ENCODE data around the gene NOX3.

The NOX3 gene

GRCh38 chr6:155436981-155437749, 18.5 kb downstream of the NOX3 start:
- Histone ChIP-seq H3K36me3 (ENCODE audit: control insufficient read depth in 4 of 4, insufficient read depth in 4 of 4, low read length in 3 of 4) (no peaks in the 10 kb centered on the region), H3K4me3 (ENCODE audit: control insufficient read depth in 1 of 7, extremely low read depth in 1 of 7, insufficient read depth in 4 of 7, low read depth in 2 of 7, low read length in 6 of 7) (no peak overlapping the region), H3K4me1 (ENCODE audit: control extremely low read depth in 1 of 4, control insufficient read depth in 4 of 4, insufficient read depth in 4 of 4, low read length in 3 of 4) (peaks cover 0 to 11% (median 0%) of the 10 kb centered on the region in 4 experiments), H3K27me3 (replicated peaks in 2 of 5; ENCODE audit: control insufficient read depth in 4 of 5, insufficient read depth in 5 of 5, low read length in 4 of 5) (no peaks in the 10 kb centered on the region), H3K9me3 (ENCODE audit: control extremely low read depth in 1 of 5, control insufficient read depth in 4 of 5, insufficient read depth in 2 of 5, low read depth in 1 of 5, low read length in 4 of 5) (no peaks in the 10 kb centered on the region), H3K27ac (ENCODE audit: insufficient read depth in 1 of 2, low read depth in 1 of 2, low read length in 2 of 2, poor library complexity in 1 of 2, severe bottlenecking in 2 of 2) (no peak overlapping the region)
- no peak for DNase-seq
- ChIA-PET POLR2A (no interaction called here), CTCF (interaction anchor here (1.4 to 1.6 kb wide), 2 partner anchors 11 to 19 kb away, joined by 3 to 7 read pairs; no protein-coding TSS in a partner anchor)
- 80% methylated on average over 4 of the region's 5 CpGs for WGBS (ENCODE audit: insufficient coverage)

GRCh38 chr6:155434829-155435423, 20.7 kb downstream of the NOX3 start:
- no peak for DNase-seq
- ChIA-PET CTCF (no interaction called here), POLR2A (no interaction called here)
- Histone ChIP-seq H3K4me1 (ENCODE audit: control extremely low read depth in 1 of 4, control insufficient read depth in 4 of 4, insufficient read depth in 4 of 4, low read length in 3 of 4) (peaks cover 0 to 14% (median 3%) of the 10 kb centered on the region in 4 experiments), H3K27me3 (replicated peaks in 2 of 5; ENCODE audit: control insufficient read depth in 4 of 5, insufficient read depth in 5 of 5, low read length in 4 of 5) (no peaks in the 10 kb centered on the region), H3K4me3 (ENCODE audit: control insufficient read depth in 1 of 7, extremely low read depth in 1 of 7, insufficient read depth in 4 of 7, low read depth in 2 of 7, low read length in 6 of 7) (no peak overlapping the region), H3K27ac (ENCODE audit: insufficient read depth in 1 of 2, low read depth in 1 of 2, low read length in 2 of 2, poor library complexity in 1 of 2, severe bottlenecking in 2 of 2) (no peak overlapping the region), H3K9me3 (ENCODE audit: control extremely low read depth in 1 of 5, control insufficient read depth in 4 of 5, insufficient read depth in 2 of 5, low read depth in 1 of 5, low read length in 4 of 5) (no peaks in the 10 kb centered on the region), H3K36me3 (ENCODE audit: control insufficient read depth in 4 of 4, insufficient read depth in 4 of 4, low read length in 3 of 4) (no peaks in the 10 kb centered on the region)
- WGBS (ENCODE audit: insufficient coverage) = 98% methylated on average over 12 of the region's 13 CpGs

DNA sequence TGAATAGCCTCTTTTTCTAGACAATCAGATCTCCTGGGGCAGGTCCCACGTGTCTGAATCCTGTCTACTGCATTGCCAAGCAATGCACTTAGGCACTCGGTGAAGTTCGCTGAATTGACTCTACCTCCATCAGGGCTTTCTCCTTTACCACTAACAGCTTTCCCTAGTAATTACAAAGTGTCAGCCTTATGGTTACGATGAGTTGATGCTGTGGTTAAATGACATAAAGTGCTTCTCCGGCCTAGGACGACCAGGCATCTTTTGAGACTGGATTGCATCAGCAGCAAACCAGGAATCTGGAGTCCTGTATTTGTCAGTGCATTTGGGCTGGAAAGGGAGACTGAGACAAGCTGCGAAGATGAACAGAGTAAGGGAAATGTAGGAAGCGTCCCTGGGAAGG, 21.5 kb downstream of the NOX3 start:
- Histone ChIP-seq H3K27ac (ENCODE audit: insufficient read depth in 1 of 2, low read depth in 1 of 2, low read length in 2 of 2, poor library complexity in 1 of 2, severe bottlenecking in 2 of 2) (no peak overlapping the region), H3K9me3 (ENCODE audit: control extremely low read depth in 1 of 5, control insufficient read depth in 4 of 5, insufficient read depth in 2 of 5, low read depth in 1 of 5, low read length in 4 of 5) (no peaks in the 10 kb centered on the region), H3K36me3 (ENCODE audit: control insufficient read depth in 4 of 4, insufficient read depth in 4 of 4, low read length in 3 of 4) (no peaks in the 10 kb centered on the region), H3K27me3 (replicated peaks in 2 of 5; ENCODE audit: control insufficient read depth in 4 of 5, insufficient read depth in 5 of 5, low read length in 4 of 5) (no peaks in the 10 kb centered on the region), H3K4me1 (ENCODE audit: control extremely low read depth in 1 of 4, control insufficient read depth in 4 of 4, insufficient read depth in 4 of 4, low read length in 3 of 4) (peaks cover 0 to 23% (median 6%) of the 10 kb centered on the region in 4 experiments), H3K4me3 (ENCODE audit: control insufficient read depth in 1 of 7, extremely low read depth in 1 of 7, insufficient read depth in 4 of 7, low read depth in 2 of 7, low read length in 6 of 7) (no peak overlapping the region)
- 100% methylated on average over 2 of the region's 8 CpGs for WGBS (ENCODE audit: insufficient coverage)
- ChIA-PET POLR2A (no interaction called here), CTCF (interaction anchor here (1.3 kb wide), 1 partner anchor 10 kb away, joined by 3 read pairs; no protein-coding TSS in a partner anchor)
- DNase-seq = no peak

DNA sequence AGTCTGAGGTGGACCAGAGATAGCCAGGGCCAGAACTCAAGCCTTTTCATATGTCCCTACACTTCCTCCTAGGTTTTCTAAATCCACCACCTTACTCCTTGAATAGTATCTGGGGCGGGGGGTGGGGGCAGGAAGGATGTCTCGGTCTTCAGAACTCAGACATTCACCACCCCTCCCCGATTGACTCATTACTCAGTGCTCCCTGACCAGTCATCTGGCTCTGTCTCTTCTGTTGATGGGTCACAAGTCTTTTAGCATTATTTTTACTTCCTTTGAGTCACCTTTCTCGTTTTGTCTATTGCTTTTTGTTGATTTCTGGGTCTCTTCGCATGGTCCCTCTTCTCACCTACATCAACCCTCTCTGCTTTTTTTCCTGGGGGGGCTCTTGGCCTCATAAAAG, 23.3 kb downstream of the NOX3 start:
- H3K27me3 ChIP-seq (replicated peaks in 2 of 5; ENCODE audit: control insufficient read depth in 4 of 5, insufficient read depth in 5 of 5, low read length in 4 of 5) = no peaks in the 10 kb centered on the region
- H3K4me3 ChIP-seq (ENCODE audit: control insufficient read depth in 1 of 7, extremely low read depth in 1 of 7, insufficient read depth in 4 of 7, low read depth in 2 of 7, low read length in 6 of 7) = no peak overlapping the region
- no peak for DNase-seq
- H3K4me1 ChIP-seq (ENCODE audit: control extremely low read depth in 1 of 4, control insufficient read depth in 4 of 4, insufficient read depth in 4 of 4, low read length in 3 of 4) = peaks cover 0 to 24% (median 8%) of the 10 kb centered on the region in 4 experiments
- 98% methylated on average over 5 of the region's 5 CpGs for WGBS (ENCODE audit: insufficient coverage)
- ChIA-PET POLR2A (no interaction called here), CTCF (no interaction called here)
- no peak overlapping the region for H3K27ac ChIP-seq (ENCODE audit: insufficient read depth in 1 of 2, low read depth in 1 of 2, low read length in 2 of 2, poor library complexity in 1 of 2, severe bottlenecking in 2 of 2)
- no peaks in the 10 kb centered on the region for H3K9me3 ChIP-seq (ENCODE audit: control extremely low read depth in 1 of 5, control insufficient read depth in 4 of 5, insufficient read depth in 2 of 5, low read depth in 1 of 5, low read length in 4 of 5)
- H3K36me3 ChIP-seq (ENCODE audit: control insufficient read depth in 4 of 4, insufficient read depth in 4 of 4, low read length in 3 of 4) = no peaks in the 10 kb centered on the region

DNA sequence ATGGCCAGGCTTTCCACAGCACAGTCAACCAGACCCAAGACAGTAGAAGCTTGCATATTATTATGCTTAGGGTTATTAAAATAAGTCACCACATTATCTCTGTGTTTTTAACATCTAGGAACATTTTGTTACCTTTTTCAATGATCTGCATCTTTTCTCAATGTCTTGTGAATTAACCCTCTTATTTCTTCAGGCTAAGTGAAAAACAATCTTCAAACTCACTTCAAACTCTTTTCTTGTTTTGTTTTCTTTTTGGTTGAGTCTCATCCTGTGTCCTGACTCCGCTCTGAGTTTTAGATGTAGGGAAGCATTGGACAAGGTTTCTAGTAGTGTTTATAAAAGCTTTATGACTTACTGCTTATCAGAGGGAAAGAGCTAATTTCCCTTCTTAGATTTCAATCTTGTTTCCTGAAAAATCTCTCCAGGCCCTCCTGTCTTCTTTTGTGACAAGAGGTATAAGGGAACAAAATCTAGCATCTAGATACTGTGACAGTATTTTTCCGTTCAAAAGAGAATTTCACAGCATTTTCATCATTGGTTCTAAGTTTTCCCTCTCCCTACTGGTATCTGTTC, 26.2 kb downstream of the NOX3 start:
- POLR2A ChIA-PET = no interaction called here
- H3K36me3 ChIP-seq (ENCODE audit: control insufficient read depth in 4 of 4, insufficient read depth in 4 of 4, low read length in 3 of 4) = no peaks in the 10 kb centered on the region
- H3K27me3 ChIP-seq (replicated peaks in 2 of 5; ENCODE audit: control insufficient read depth in 4 of 5, insufficient read depth in 5 of 5, low read length in 4 of 5) = no peaks in the 10 kb centered on the region
- 0% methylated on average over 1 of the region's 2 CpGs for WGBS (ENCODE audit: insufficient coverage)
- no peaks in the 10 kb centered on the region for H3K9me3 ChIP-seq (ENCODE audit: control extremely low read depth in 1 of 5, control insufficient read depth in 4 of 5, insufficient read depth in 2 of 5, low read depth in 1 of 5, low read length in 4 of 5)
- DNase-seq = peak in 1 of 3 donors; percentile 7
- peak overlapping the region in 2 of 7 experiments; percentile 2 to 14 for H3K4me3 ChIP-seq (ENCODE audit: control insufficient read depth in 1 of 7, extremely low read depth in 1 of 7, insufficient read depth in 4 of 7, low read depth in 2 of 7, low read length in 6 of 7)
- H3K27ac ChIP-seq (ENCODE audit: insufficient read depth in 1 of 2, low read depth in 1 of 2, low read length in 2 of 2, poor library complexity in 1 of 2, severe bottlenecking in 2 of 2) = no peak overlapping the region
- peaks cover 0 to 18% (median 8%) of the 10 kb centered on the region in 4 experiments for H3K4me1 ChIP-seq (ENCODE audit: control extremely low read depth in 1 of 4, control insufficient read depth in 4 of 4, insufficient read depth in 4 of 4, low read length in 3 of 4)
- CTCF ChIA-PET = interaction anchor here (1.0 to 1.5 kb wide), 3 partner anchors 10 to 20 kb away, joined by 3 to 6 read pairs (median 3); no protein-coding TSS in a partner anchor

- ChIA-PET CTCF (no interaction called here), POLR2A (no interaction called here)
- Histone ChIP-seq H3K27me3 (replicated peaks in 2 of 5; ENCODE audit: control insufficient read depth in 4 of 5, insufficient read depth in 5 of 5, low read length in 4 of 5) (no peaks in the 10 kb centered on the region), H3K4me1 (ENCODE audit: control extremely low read depth in 1 of 4, control insufficient read depth in 4 of 4, insufficient read depth in 4 of 4, low read length in 3 of 4) (peaks cover 0 to 14% (median 8%) of the 10 kb centered on the region in 4 experiments), H3K4me3 (ENCODE audit: control insufficient read depth in 1 of 7, extremely low read depth in 1 of 7, insufficient read depth in 4 of 7, low read depth in 2 of 7, low read length in 6 of 7) (no peak overlapping the region), H3K9me3 (ENCODE audit: control extremely low read depth in 1 of 5, control insufficient read depth in 4 of 5, insufficient read depth in 2 of 5, low read depth in 1 of 5, low read length in 4 of 5) (no peaks in the 10 kb centered on the region), H3K27ac (ENCODE audit: insufficient read depth in 1 of 2, low read depth in 1 of 2, low read length in 2 of 2, poor library complexity in 1 of 2, severe bottlenecking in 2 of 2) (no peak overlapping the region), H3K36me3 (ENCODE audit: control insufficient read depth in 4 of 4, insufficient read depth in 4 of 4, low read length in 3 of 4) (no peaks in the 10 kb centered on the region)
- no peak for DNase-seq
- 100% methylated on average over 1 of the region's 3 CpGs for WGBS (ENCODE audit: insufficient coverage)
These were observed 29.2 kb downstream of the NOX3 start for GRCh38 chr6:155426408-155426945.

- no peaks in the 10 kb centered on the region for H3K27me3 ChIP-seq (replicated peaks in 2 of 5; ENCODE audit: control insufficient read depth in 4 of 5, insufficient read depth in 5 of 5, low read length in 4 of 5)
- no peak for DNase-seq
- ChIA-PET CTCF (interaction anchor here (1.1 kb wide), 1 partner anchor 9 kb away, joined by 3 read pairs; no protein-coding TSS in a partner anchor), POLR2A (no interaction called here)
- H3K27ac ChIP-seq (ENCODE audit: insufficient read depth in 1 of 2, low read depth in 1 of 2, low read length in 2 of 2, poor library complexity in 1 of 2, severe bottlenecking in 2 of 2) = no peak overlapping the region
- H3K36me3 ChIP-seq (ENCODE audit: control insufficient read depth in 4 of 4, insufficient read depth in 4 of 4, low read length in 3 of 4) = no peaks in the 10 kb centered on the region
- no peaks in the 10 kb centered on the region for H3K9me3 ChIP-seq (ENCODE audit: control extremely low read depth in 1 of 5, control insufficient read depth in 4 of 5, insufficient read depth in 2 of 5, low read depth in 1 of 5, low read length in 4 of 5)
- no peak overlapping the region for H3K4me3 ChIP-seq (ENCODE audit: control insufficient read depth in 1 of 7, extremely low read depth in 1 of 7, insufficient read depth in 4 of 7, low read depth in 2 of 7, low read length in 6 of 7)
- no CpG with 5 or more reads among the region's 2 CpGs for WGBS (ENCODE audit: insufficient coverage)
- peaks cover 2 to 6% (median 5%) of the 10 kb centered on the region in 4 experiments for H3K4me1 ChIP-seq (ENCODE audit: control extremely low read depth in 1 of 4, control insufficient read depth in 4 of 4, insufficient read depth in 4 of 4, low read length in 3 of 4)
These were observed 31.5 kb downstream of the NOX3 start for GRCh38 chr6:155424181-155424580.
